ENCODE results near the gene DUSP28. TPM values are rescaled to one million over a fixed set of nuclear protein-coding genes. Genes with fewer than 3 reads are reported as not detected.

The DUSP28 gene
- total and polyA plus RNA-seq, 2 of the 13 experiments (the other 11 are each of a cell fraction or from before 2014, with no cell fraction given), result 5.2 to 8.6 TPM

- no peak for TF ChIP-seq ELF1 (CRISPR knock-in tag; IDR thresholded peaks at IDR 0.05)
- TF ChIP-seq ATF3 (CRISPR knock-in tag; IDR thresholded peaks at IDR 0.05), result no peak
- no peak for TF ChIP-seq TARDBP (CRISPR knock-in tag; IDR thresholded peaks at IDR 0.05)
- TF ChIP-seq POLR2A (IDR thresholded peaks at IDR 0.05; ENCODE audit: insufficient read depth in 1 of 2, low read depth in 2 of 2, low read length in 2 of 2), result peak in 1 of 2 experiments; percentile 56; a peak in 2 of 4 replicates
- TF ChIP-seq NR2F6 (IDR thresholded peaks at IDR 0.05), result no peak; the same call in 1 of the 2 replicates
- TF ChIP-seq NR2F6 (CRISPR knock-in tag; IDR thresholded peaks at IDR 0.05), result no peak; the same call in 1 of the 2 replicates
- no peak for TF ChIP-seq YEATS2 (CRISPR knock-in tag; IDR thresholded peaks at IDR 0.05; ENCODE audit: borderline replicate concordance)
- no peak for TF ChIP-seq FLYWCH1 (CRISPR knock-in tag; IDR thresholded peaks at IDR 0.05)
- TF ChIP-seq ARNT2 (CRISPR knock-in tag; IDR thresholded peaks at IDR 0.05; ENCODE audit: low read depth), result peak; percentile 61; the same call in 1 of the 2 replicates
- TF ChIP-seq ZNF616 (CRISPR knock-in tag; IDR thresholded peaks at IDR 0.05; ENCODE audit: low read depth), result no peak
- peak; percentile 17; the same call in 1 of the 2 replicates for TF ChIP-seq SRY (CRISPR knock-in tag; IDR thresholded peaks at IDR 0.05)
- TF ChIP-seq ZNF784 (CRISPR knock-in tag; IDR thresholded peaks at IDR 0.05; ENCODE audit: borderline replicate concordance), result peak; percentile 74; the same call in 1 of the 2 replicates
- TF ChIP-seq ATRX (CRISPR knock-in tag; IDR thresholded peaks at IDR 0.05; ENCODE audit: borderline replicate concordance), result no peak
- no peak for TF ChIP-seq SP1 (IDR thresholded peaks at IDR 0.05)
- peak; percentile 94 for TF ChIP-seq SP1 (CRISPR knock-in tag; IDR thresholded peaks at IDR 0.05)
- no peak for TF ChIP-seq SRF (IDR thresholded peaks at IDR 0.05; ENCODE audit: low read depth, low read length)
- no peak for TF ChIP-seq IRF9 (CRISPR knock-in tag; IDR thresholded peaks at IDR 0.05; ENCODE audit: borderline replicate concordance)
- peak; percentile 82; the same call in 1 of the 2 replicates for TF ChIP-seq HNRNPL (IDR thresholded peaks at IDR 0.05; ENCODE audit: low read depth, low read length)
- no peak for TF ChIP-seq ETS1 (CRISPR knock-in tag; IDR thresholded peaks at IDR 0.05)
- TF ChIP-seq SSRP1 (CRISPR knock-in tag; IDR thresholded peaks at IDR 0.05), result no peak
- no peak for TF ChIP-seq PPARG (CRISPR knock-in tag; conservative IDR thresholded peaks at IDR 0.05)
- TF ChIP-seq ZNF619 (CRISPR knock-in tag; IDR thresholded peaks at IDR 0.05), result no peak
- no peak for TF ChIP-seq SRSF4 (IDR thresholded peaks at IDR 0.05; ENCODE audit: low read depth, low read length, poor library complexity, severe bottlenecking)
- TF ChIP-seq ZNF567 (CRISPR knock-in tag; IDR thresholded peaks at IDR 0.05; ENCODE audit: borderline replicate concordance), result no peak; the same call in 1 of the 2 replicates
- TF ChIP-seq ZFP41 (CRISPR knock-in tag; IDR thresholded peaks at IDR 0.05; ENCODE audit: borderline replicate concordance), result no peak
- no peak for TF ChIP-seq NFE2L2 (IDR thresholded peaks at IDR 0.05; ENCODE audit: low read length)
- no peak for TF ChIP-seq ZNF766 (CRISPR knock-in tag; IDR thresholded peaks at IDR 0.05; ENCODE audit: borderline replicate concordance)
- no peak for TF ChIP-seq HMGA1 (CRISPR knock-in tag; conservative IDR thresholded peaks at IDR 0.05)
- no peak for TF ChIP-seq EEA1 (CRISPR knock-in tag; IDR thresholded peaks at IDR 0.05; ENCODE audit: borderline replicate concordance)
- no peak for TF ChIP-seq ZKSCAN1 (IDR thresholded peaks at IDR 0.05; ENCODE audit: low read length)
Measured at GRCh38 chr2:240566203-240567136, 6.3 kb downstream of the DUSP28 start (continued).
